H9 (cell line): Measurements from ENCODE around the gene EPHA10. TPM values are rescaled to one million over a fixed set of nuclear protein-coding genes. Genes with fewer than 3 reads are reported as not detected.

Experiments used
- DNase-seq: peaks from one replicate; pipeline ENCODE4 v3.0.0-alpha.2; 2017
- H2AFZ ChIP-seq: one replicate; pipeline ENCODE4 v1.6.1; 2013; ENCODE audit warnings: mild to moderate bottlenecking, low read length, control low read depth, moderate library complexity
- H2AK5ac ChIP-seq: 2 replicates; pipeline ENCODE4 v1.6.1; 2013; ENCODE audit warnings: low read length, control low read depth, mixed read lengths; ENCODE audit not compliant: insufficient read length
- H2BK120ac ChIP-seq: one replicate; pipeline ENCODE4 v1.6.1; 2013; ENCODE audit warnings: low read depth, mild to moderate bottlenecking, low read length, control low read depth, inconsistent platforms; ENCODE audit not compliant: poor library complexity, severe bottlenecking
- H2BK12ac ChIP-seq: 2 replicates; pipeline ENCODE4 v1.6.1; 2013; ENCODE audit warnings: low read length, control low read depth, mixed read lengths, low read depth; ENCODE audit not compliant: insufficient read length
- H2BK15ac ChIP-seq: 2 replicates; pipeline ENCODE4 v1.6.1; 2013; ENCODE audit warnings: low read depth, low read length, control low read depth
- H2BK20ac ChIP-seq: one replicate; pipeline ENCODE4 v1.6.1; 2013; ENCODE audit warnings: low read depth, mild to moderate bottlenecking, low read length, control low read depth, inconsistent platforms; ENCODE audit not compliant: poor library complexity, severe bottlenecking
- H2BK5ac ChIP-seq: 2 replicates; pipeline ENCODE4 v1.6.1; 2013; ENCODE audit warnings: low read length, control low read depth, mixed read lengths; ENCODE audit not compliant: insufficient read length
- H3K14ac ChIP-seq: 2 replicates; pipeline ENCODE4 v1.6.1; 2013; ENCODE audit warnings: low read length, control low read depth; ENCODE audit not compliant: insufficient read depth
- H3K18ac ChIP-seq: 2 replicates; pipeline ENCODE4 v1.6.1; 2013; ENCODE audit warnings: low read depth, mild to moderate bottlenecking, mixed read lengths, low read length, control low read depth; ENCODE audit not compliant: insufficient read length
- H3K23ac ChIP-seq: 2 replicates; pipeline ENCODE4 v1.6.1; 2013; ENCODE audit warnings: low read length, control low read depth, mixed read lengths, low read depth; ENCODE audit not compliant: insufficient read length
- H3K23me2 ChIP-seq: 2 replicates; pipeline ENCODE4 v1.6.1; 2013; ENCODE audit warnings: low read depth, mild to moderate bottlenecking, mixed read lengths, low read length, control low read depth; ENCODE audit not compliant: insufficient read length, poor library complexity, severe bottlenecking
- H3K27ac ChIP-seq: 2 replicates; pipeline ENCODE4 v1.5.1; 2013; ENCODE audit warnings: low read length, control low read depth, mixed read lengths, low read depth; ENCODE audit not compliant: insufficient read length
- H3K27me3 ChIP-seq: 2 replicates; pipeline ENCODE4 v1.6.1; 2013; ENCODE audit warnings: low read length, control low read depth, inconsistent platforms; ENCODE audit not compliant: insufficient read depth
- H3K4ac ChIP-seq: 2 replicates; pipeline ENCODE4 v1.6.1; 2013; ENCODE audit warnings: low read depth, mild to moderate bottlenecking, control low read depth, inconsistent platforms, low read length, moderate library complexity
- H3K4me1 ChIP-seq: 2 replicates; pipeline ENCODE4 v1.6.1; 2013; ENCODE audit warnings: low read length, control low read depth, inconsistent platforms; ENCODE audit not compliant: insufficient read depth
- H3K4me2 ChIP-seq: 2 replicates; pipeline ENCODE4 v1.6.1; 2013; ENCODE audit warnings: low read length, control low read depth, mixed read lengths; ENCODE audit not compliant: insufficient read length, insufficient read depth
- H3K56ac ChIP-seq: 2 replicates; pipeline ENCODE4 v1.6.1; 2013; ENCODE audit warnings: low read depth, mild to moderate bottlenecking, mixed read lengths, low read length, control low read depth; ENCODE audit not compliant: insufficient read length
- H3K79me1 ChIP-seq: 2 replicates; pipeline ENCODE4 v1.6.1; 2013; ENCODE audit warnings: low read depth, mild to moderate bottlenecking, moderate library complexity, low read length, control low read depth, inconsistent platforms; ENCODE audit not compliant: insufficient read depth, poor library complexity, severe bottlenecking
- H3K79me2 ChIP-seq: 2 replicates; pipeline ENCODE4 v1.6.1; 2013; ENCODE audit warnings: low read length, control low read depth, inconsistent platforms; ENCODE audit not compliant: insufficient read depth
- H3K9ac ChIP-seq: 2 replicates; pipeline ENCODE4 v1.6.1; 2013; ENCODE audit warnings: low read length, control low read depth, mixed read lengths; ENCODE audit not compliant: insufficient read length; ENCODE audit errors: extremely low read depth
- H3K9me3 ChIP-seq: one replicate; pipeline ENCODE4 v1.6.1; 2013; ENCODE audit warnings: low read depth, low read length, inconsistent platforms; ENCODE audit not compliant: control insufficient read depth
- H3T11ph ChIP-seq: one replicate; pipeline ENCODE4 v1.6.1; 2013; ENCODE audit warnings: mild to moderate bottlenecking, low read length, control low read depth, inconsistent platforms
- H4K20me1 ChIP-seq: one replicate; pipeline ENCODE4 v1.6.1; 2013; ENCODE audit not compliant: control insufficient read depth, insufficient read length, insufficient read depth
- H4K5ac ChIP-seq: 2 replicates; pipeline ENCODE4 v1.6.1; 2013; ENCODE audit warnings: low read depth, mild to moderate bottlenecking, mixed read lengths, low read length, control low read depth; ENCODE audit not compliant: insufficient read length
- H4K8ac ChIP-seq: replicated peaks from 2 replicates; pipeline ENCODE4 v1.6.1; 2013; ENCODE audit warnings: low read length, control low read depth, mixed read lengths, low read depth; ENCODE audit not compliant: insufficient read length
- H4K91ac ChIP-seq: 2 replicates; pipeline ENCODE4 v1.6.1; 2013; ENCODE audit warnings: low read depth, mild to moderate bottlenecking, moderate library complexity, mixed read lengths, low read length, control low read depth; ENCODE audit not compliant: insufficient read length
- H3K27ac Mint-ChIP-seq, 3 experiments: 2 replicates in 2 of 3; 3 replicates in 1 of 3; pipeline ENCODE4 v1.8.0; 2020 to 2021; ENCODE audit warnings: mixed read lengths in 3 of 3, mild to moderate bottlenecking in 1 of 3, moderate library complexity in 1 of 3
- H3K27me3 Mint-ChIP-seq: 2 replicates; pipeline ENCODE4 v1.8.0; 2021; ENCODE audit warnings: low read depth, mild to moderate bottlenecking, moderate library complexity, mixed read lengths
- H3K36me3 Mint-ChIP-seq, 3 experiments: 2 replicates in 2 of 3; 3 replicates in 1 of 3; pipeline ENCODE4 v1.8.0; 2020 to 2021; ENCODE audit warnings: low read depth in 3 of 3, mixed read lengths in 3 of 3; ENCODE audit not compliant: insufficient read depth in 1 of 3
- H3K4me1 Mint-ChIP-seq, 2 experiments: 2 replicates each; pipeline ENCODE4 v1.8.0; 2020; ENCODE audit warnings: mixed read lengths in 2 of 2
- H3K4me3 Mint-ChIP-seq, 2 experiments: 2 replicates in 1 of 2; 3 replicates in 1 of 2; pipeline ENCODE4 v1.8.0; 2020 to 2021; ENCODE audit warnings: mild to moderate bottlenecking in 2 of 2, mixed read lengths in 2 of 2, moderate library complexity in 1 of 2
- H3K9me3 Mint-ChIP-seq, 2 experiments: 2 replicates in 1 of 2; 3 replicates in 1 of 2; pipeline ENCODE4 v1.8.0; 2020; ENCODE audit warnings: mild to moderate bottlenecking in 2 of 2, mixed read lengths in 2 of 2, moderate library complexity in 1 of 2
- CTCF ChIP-seq: fragments of 200-600 bp; sonication (generic); conservative IDR thresholded peaks from 3 replicates; pipeline ENCODE4 v1.8.0; 2021; ENCODE audit warnings: antibody characterized with exemption, mild to moderate bottlenecking
- WGBS: extraction: QIAGEN DNeasy Blood & Tissue Kit; methylation state at CpG from one replicate; pipeline ENCODE4 v1.1.7; 2013; ENCODE audit warnings: missing lambda C conversion rate, low lambda C conversion rate, mixed read lengths; ENCODE audit not compliant: insufficient read length; ENCODE audit errors: extremely low coverage; 5-methylcytosine and 5-hydroxymethylcytosine counted together
- total RNA-seq: library from RNA; stranded (reverse); gene quantifications from 2 replicates; pipeline ENCODE4 v1.2.1, GENCODE V29; 2021

EPHA10 gene
- total RNA-seq, 1 experiment from 2014 or later: 0.96 TPM

- Histone ChIP-seq H3K23ac (no peak overlapping the region), H4K20me1 (no peaks in the 10 kb centered on the region), H3K79me2 (no peaks in the 10 kb centered on the region), H3K56ac (no peak overlapping the region), H3K4ac (no peak overlapping the region), H3K27me3 (no peaks in the 10 kb centered on the region), H3K18ac (no peak overlapping the region), H3K23me2 (no peaks in the 10 kb centered on the region), H4K5ac (no peak overlapping the region), H3K27ac (no peak overlapping the region), H4K91ac (no peak overlapping the region), H2BK20ac (no peak overlapping the region), H3K4me2 (no peak overlapping the region), H2BK5ac (no peak overlapping the region), H3K4me1 (no peaks in the 10 kb centered on the region), H3K9ac (no peak overlapping the region), H2BK120ac (no peak overlapping the region), H2AFZ (no peak overlapping the region), H2BK12ac (no peak overlapping the region), H3K79me1 (no peaks in the 10 kb centered on the region), H2BK15ac (no peak overlapping the region), H3K14ac (no peak overlapping the region), H4K8ac (no peak overlapping the region), H2AK5ac (no peak overlapping the region), H3K9me3 (no peaks in the 10 kb centered on the region), H3T11ph (no peak overlapping the region)
- H3K4me3 Mint-ChIP-seq: 0 out of 5 replicates have a peak overlapping the region, but pooled peaks of 1 of the 2 experiments have one; percentile 25
- H3K4me1 Mint-ChIP-seq: peaks cover 9 to 11% of the 10 kb centered on the region in 2 experiments
- DNase-seq: no peak
- peak overlapping the region in 1 of 3 experiments; percentile 59; a peak in 1 of 7 replicates for H3K27ac Mint-ChIP-seq
- TF ChIP-seq CTCF: no peak
- peaks cover 19 to 42% (median 34%) of the 10 kb centered on the region in 3 experiments; a peak in 6 of 7 replicates for H3K36me3 Mint-ChIP-seq
- H3K9me3 Mint-ChIP-seq: no peaks in the 10 kb centered on the region
- H3K27me3 Mint-ChIP-seq: no peaks in the 10 kb centered on the region; the same call in 1 of the 2 replicates
- no CpG with 5 or more reads among the region's 3 CpGs for WGBS
These were observed 84.0 kb downstream of the EPHA10 start for GRCh38 chr1:37680933-37681332.
